ENCODE results near the gene PRX.
"Not testable (repeated sequence)": the region's sequence is repeated elsewhere in the genome, so short reads cannot be mapped to it uniquely, and the experiment has no call there.

Gene PRX

DNA sequence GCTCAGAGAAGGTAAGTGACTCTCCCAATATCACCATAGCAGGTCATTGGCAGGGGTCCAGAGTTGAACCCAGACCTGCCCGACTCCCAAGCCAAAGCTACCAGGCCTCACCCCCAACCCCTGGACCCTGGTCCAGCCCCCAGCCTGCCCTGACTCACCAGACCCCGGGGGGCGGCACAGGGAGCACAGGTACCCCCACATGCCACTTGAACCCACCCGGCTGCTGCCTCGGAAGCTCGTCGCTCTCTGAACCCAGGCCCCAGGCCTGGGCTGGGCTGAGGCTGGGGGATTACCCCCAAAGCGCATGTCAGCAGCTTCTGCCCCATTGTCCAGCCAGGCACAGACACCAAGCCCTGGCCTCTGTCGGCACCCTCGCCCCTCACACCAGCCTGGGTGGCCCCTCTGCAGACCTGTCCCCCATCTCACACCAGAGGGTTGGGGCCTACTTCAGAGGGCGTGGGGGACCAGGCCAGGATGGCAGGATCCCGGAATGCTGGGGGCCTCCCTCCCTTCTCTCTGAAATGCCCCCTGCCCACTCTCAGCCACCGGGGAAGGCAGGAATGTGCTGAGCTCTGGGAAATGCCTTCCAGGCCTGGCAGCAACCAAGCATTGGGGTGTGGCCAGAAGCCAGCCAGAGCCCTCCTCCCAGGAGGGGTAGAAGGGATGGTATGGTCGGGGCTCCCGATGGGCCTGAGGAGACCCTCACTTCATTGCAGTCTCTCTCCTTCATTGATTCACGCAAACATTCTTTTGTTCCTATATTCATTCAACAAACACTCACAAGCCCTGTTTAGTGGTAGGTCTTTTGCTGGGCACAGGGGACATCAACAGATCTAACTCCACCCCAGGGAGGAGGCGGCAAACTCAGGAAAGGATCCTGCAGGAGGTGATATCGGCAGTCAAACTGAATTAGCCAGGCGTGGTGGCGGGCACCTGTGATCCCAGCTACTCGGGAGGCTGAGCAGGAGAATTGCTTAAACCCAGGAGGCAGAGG lies 1.7 kb upstream of the PRX start:
- DNase-seq, result no peak

DNA sequence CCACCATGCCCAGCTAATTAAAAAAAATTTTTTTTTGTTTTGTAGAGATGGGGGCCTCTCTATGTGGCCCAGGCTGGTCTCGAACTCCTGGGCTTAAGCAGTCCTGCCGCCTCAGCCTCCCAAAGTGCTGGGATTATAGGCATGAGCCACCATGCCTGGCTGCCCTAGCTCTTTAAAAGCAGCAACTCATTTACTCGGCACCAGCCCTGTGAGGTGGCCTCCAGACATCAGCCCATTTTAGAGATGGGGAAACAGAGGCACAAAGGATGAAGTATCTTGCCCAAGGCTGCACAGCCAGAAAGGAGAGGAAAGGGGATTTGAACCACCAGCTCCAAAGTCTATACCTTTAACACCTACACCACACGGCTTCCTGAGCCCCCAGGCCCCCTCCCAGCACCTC lies 312 bp downstream of the PRX start:
- DNase-seq, result no peak

DNA sequence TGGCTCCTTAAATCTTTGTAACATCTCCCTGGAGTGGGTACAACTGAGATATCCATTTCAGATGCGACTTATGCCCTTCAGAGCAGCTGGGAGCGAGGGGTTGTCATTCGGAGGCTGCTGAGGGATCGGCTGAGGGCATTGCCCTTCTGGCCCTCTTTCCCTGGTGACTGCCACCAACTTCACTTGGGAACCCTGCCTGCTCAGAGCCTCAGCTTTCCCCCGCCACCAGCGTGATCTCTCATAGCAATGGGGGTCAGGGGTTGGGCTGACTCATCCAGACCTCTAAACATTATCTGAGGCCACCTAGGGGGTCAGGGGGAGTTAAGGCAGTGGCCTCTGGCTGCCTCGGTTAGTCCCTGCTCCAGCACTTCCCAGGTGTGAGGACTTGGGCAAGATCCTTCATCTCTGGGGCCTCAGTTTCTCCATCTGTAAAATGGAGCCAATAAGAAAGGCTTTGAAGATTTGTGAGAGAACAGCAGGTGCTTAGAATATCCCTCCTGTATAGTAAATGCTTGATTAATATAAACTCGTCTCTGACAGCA lies 1.1 kb downstream of the PRX start:
- DNase-seq, result no peak

DNA sequence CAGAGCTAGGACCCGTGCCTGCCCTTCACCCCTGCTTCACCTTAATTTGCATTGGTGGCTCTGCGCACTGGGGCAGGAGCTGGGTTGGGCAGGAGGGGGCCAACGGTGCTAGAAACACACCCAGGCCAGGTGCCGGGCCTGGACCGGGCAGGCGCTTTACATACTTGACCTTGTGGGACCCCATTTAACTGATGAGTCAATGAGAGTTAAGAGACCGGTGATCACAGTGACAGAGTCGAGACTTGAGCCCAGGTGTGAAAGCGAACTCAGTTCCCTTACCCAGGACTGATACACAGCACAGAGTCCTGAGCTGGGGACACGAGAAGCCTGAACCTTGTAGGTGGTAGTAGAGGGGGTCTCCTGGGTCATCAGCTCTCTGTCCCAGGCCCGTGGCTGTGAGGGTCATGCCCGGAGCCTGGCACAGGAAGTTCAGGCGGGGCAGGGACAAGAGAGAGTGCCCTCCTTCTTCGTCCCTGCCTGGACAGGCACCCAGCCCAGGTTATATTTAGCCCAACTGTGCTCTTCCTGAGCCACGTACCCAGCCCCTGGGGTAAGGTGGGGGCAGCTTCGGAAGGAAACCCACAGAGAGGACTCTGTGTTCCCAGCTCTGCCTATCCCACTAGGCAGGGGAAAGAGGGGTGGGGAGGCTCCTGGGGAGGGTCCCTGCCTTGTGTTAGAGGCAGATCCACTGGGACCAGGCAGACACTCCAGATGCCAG lies 1.9 kb downstream of the PRX start:
- no peak for DNase-seq

DNA sequence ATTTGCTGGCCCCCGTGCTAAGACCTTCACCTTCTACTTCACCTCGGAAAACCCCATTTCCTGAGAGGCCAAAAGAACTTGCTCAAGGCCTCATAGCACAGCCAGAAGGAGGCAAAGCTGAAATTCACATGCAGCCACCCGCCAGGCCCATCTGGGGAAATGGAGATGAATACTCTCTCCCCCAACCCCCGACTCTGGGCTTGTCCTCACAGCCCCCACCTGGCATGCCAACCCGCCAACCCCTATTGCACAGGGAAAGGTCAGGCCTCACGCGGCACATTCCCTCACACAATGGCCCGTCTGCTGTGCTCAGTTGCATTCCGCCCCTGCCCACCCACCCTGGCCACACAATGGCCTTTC lies 3.2 kb downstream of the PRX start:
- DNase-seq, result no peak

DNA sequence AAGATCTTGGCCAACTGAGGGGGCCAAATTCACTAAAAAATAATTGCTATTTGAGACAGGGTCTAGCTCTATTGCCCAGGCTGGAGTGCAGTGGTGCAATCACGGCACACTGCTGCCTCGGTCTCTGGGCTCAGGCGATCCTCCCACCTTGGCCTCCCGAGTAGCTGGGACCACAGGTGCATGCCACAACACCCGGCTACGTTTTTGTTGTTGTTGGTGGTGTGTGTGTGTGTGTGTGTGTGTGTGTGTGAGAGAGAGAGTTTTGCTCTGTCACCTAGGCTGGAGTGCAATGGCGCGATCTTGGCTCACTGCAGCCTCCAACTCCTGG lies 4.6 kb downstream of the PRX start:
- not testable (repeated sequence) for DNase-seq

DNA sequence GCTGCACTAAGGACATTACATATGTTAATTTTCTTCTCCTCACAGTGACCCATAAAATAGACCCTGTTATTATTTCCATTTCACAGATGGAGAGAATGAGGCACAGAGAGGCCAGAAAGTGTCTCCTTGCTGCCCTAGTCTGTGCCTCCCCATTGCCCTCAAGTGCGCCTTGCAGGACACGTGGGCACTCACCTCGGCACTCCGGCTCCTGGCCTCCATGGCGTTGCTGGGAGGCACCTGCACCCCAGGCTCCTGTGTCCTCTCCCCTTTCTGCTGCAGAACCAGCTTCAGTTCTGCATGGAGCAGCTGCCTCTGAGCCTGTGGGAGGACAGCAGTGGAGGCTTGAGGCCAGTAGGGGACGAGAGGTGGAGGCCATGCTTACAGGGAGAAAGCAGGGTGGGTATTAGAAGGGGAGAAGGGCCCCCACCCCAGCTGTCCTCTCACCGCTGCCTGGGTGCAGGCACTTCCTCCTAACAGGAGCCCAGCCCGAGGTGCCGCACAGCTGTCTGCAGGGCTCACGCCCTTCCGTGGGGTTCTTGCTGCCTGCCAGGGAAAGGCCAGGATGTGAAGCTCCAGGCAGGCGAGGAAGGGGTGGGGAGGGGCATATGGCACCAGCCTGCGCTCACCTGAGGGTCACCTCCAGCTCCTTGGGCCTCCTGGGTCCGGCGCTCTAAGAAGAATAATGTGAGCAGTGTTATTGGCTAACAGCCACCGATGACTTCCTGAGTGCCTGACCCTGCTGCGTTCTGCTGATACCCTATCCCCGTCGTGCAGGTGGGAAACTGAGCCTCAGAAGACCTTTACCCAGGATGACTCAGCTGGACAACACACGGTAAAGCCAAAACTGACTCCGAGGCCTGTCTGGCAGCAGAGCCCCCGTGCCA lies 5.2 kb downstream of the PRX start:
- no peak for DNase-seq

DNA sequence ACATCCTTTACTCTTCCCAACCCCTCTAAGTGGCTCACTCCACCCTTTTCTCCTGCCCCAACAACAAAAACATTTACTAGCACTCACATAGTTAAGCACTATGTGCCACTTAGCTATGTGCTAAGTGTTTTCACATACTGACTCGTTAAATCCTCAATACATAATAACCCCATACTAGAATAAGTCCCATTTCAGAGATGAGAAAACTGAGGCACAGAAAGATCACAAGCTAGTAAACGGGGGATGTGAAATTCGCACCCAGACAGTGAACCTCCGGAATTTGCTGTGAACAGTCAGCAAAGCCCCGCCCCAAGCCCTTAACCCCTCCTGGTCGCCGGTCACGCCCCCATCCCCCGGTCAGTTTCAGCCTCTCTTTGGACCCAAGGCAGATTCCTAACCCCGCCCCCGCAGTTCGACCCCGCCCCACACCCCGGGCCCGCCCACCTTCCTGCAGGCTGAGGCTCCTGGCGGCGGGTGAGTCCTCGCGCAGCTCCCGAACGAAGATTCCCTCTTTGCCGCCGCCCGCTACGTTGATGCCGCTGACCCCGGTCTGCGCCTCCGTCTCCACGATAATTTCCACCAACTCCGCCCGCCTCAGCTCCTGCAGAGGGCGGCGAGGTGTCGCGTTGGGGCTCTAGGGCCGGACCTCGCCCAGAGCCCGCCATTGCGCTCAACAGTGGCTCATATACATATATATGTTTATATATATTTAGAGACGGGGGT lies 9.8 kb downstream of the PRX start:
- peak; percentile 75 for DNase-seq

DNA sequence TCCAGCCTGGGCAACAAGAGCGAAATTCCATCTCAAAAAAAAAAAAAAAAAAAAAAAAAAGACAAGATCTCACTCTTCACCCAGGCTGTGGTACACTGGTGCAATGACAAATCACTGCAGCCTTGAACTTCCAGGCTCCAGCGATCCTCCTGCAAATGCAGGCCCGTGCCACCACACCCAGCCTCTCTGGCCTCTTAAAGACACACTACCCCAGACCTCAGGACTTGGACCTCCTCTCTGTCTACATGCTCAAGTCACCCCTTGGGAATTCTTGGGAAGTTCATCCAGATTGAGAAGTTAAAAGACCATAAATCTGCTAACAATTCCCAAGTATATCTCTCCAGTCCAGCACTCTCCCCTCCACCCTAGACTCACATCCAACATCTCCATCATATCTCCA lies 12.6 kb downstream of the PRX start:
- DNase-seq, result no peak

DNA sequence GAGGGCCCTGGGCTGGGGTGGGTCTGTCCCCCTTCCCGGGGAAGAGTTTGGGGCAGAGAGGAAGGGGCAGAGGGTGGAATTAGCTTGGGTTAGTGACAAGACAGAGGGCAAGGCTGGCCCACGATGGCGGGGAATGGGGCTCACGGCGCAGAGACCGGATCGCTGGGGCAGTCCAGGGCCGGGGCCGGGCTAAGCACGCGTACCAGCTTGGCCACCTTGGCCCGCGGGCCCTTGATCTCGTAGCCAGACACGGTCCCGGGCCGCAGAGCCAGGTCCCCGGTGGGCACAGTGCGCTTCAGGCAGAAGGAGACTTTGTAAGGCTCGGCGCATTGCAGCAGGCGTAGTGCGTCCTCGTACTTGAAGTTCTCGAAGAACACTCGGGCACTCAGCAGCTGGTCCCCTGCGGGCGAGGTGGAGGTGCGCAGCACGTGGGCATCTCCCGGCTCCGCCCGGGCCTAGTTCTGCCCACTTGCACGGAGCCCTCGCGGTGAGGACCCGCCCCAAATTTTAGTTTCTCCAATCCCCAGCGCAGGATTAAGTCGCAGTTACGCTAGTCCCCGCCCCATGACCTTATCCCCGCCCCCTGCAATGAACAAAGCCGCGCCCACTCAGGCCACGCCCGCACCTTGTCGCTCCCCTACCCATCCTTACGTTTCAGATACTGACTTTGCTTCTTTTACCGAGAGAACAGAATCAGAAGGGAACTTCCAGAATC lies 14.6 kb downstream of the PRX start:
- DNase-seq, result no peak

DNA sequence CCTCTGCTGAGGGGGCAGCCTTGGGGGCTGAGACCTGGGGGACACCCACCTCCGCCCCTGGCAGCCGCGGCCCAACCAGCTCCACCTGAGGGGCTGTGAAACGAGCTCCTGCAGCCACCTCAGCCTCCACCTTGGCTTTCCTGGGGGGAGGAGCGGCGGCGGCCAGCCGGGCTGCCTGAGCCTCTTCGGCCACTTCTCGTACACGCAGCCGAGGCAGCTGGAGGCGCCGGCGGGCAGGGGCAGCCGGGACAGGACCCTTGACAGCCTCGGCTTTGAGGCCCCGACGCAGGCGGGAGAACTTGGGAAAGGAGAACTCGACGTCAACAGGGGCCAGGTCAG lies 15.6 kb downstream of the PRX start:
- no peak for DNase-seq

DNA sequence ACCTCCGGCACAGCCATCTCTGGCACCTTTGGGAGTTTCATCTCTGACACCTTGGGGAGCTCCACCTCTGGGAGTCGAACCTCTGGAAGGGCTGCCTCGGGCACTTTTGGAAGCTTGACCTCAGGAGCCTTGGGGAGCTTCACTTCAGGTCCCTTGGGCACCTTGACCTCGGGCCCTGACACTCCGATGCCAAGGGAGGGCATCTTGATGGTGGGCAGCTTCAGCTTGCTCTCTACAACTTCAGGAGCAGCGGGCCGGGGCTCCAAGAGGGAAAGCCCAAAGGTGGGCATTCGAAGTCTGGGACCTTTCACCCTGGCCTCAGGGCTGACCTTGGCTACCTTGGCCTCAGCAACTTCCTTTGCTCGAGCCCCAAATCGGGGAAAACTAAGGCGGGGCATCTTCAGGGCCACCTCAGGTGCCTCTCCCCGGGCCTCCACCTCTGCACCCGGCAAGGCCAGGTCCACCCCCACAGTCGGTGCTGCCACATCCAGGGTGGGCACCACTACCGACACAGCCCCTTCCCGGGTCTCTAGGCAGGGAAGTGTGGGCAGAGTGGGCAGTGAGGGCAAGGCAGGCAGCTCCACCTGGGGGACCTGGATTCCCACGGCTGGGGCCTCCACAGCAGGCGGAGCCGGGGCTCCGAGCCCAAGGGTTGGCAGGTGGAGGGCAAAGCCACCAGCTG lies 16.2 kb downstream of the PRX start:
- DNase-seq, result no peak

DNA sequence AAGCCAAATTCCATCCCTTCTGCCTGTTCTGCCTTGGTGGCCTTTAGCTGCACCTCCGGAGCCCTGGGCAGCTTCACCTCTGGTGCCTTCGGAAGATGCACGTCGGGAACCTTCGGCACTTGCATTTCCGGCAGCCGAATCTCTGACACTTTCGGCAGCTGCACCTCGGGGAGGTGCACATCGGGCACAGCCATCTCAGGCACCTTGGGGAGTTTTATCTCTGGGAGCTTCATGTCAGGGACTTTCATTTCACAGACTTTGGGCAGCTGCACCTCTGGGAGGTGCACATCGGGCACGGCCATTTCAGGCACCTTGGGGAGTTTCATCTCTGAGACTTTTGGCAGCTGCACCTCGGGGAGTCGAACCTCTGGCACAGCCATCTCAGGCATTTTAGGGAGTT lies 17.2 kb downstream of the PRX start:
- DNase-seq, result no peak

DNA sequence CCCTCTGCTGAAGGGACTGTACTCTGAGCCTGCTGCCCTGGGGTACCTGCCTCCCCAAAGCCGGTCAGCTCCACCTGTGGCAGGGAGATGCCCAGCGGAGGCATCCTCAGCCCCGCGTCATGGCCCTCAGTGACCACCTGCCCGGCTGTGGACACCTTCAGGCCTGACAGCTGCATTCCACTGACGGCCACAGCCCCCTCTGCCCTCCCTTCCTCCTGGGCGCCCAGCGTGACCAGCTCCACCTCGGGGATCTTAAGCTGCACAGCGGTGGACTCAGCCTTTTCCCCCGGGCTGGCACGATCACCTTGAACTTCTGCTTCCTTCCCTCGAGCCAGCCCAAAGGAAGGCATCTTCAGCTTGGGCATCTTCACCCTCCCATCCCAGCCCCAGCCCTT lies 18.4 kb downstream of the PRX start:
- no peak for DNase-seq

DNA sequence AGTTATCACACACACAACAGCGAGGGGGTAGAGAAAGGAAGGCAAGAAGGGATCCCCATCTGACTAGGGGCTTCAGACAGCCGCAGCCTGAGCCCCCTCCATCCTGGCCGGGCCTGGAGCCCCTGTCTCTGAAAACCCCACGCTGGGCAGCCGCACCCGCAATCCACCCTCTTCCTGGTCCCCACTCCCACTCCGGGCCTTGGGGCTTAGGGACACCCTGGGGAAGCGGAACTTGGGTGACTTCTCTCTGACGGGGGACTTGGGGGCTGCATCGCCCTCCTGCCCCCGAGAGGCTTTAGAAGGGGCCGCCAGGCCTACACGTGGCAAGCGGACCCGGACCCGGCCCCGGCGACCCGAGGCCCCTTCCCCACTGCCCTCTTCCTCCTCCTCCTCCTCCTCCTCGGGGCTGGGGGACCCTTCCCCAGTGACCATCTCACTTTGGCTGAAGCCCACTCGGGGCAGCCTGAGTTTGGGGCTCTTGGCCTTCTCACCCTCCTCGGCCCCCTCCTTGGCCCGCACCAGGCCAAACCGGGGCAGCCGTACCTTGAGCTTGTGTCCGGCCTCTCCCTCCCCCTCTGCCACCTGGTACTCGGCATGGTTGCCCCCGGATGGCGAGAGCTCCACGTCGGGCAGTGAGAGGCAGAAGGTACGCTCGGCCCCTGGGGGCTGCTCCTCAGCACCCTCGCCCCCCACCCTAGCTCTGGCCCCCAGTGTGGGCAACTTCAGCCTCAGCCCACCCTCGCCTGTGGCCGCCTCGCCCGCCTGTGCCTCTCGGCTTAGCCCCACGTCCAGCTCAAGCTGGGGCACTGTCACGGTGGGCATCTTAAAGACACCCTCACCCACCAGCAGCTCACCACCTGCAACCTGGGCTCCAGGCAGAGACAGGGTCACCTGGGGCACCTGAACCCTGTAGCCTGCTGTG lies 19.0 kb downstream of the PRX start:
- no peak for DNase-seq

DNA sequence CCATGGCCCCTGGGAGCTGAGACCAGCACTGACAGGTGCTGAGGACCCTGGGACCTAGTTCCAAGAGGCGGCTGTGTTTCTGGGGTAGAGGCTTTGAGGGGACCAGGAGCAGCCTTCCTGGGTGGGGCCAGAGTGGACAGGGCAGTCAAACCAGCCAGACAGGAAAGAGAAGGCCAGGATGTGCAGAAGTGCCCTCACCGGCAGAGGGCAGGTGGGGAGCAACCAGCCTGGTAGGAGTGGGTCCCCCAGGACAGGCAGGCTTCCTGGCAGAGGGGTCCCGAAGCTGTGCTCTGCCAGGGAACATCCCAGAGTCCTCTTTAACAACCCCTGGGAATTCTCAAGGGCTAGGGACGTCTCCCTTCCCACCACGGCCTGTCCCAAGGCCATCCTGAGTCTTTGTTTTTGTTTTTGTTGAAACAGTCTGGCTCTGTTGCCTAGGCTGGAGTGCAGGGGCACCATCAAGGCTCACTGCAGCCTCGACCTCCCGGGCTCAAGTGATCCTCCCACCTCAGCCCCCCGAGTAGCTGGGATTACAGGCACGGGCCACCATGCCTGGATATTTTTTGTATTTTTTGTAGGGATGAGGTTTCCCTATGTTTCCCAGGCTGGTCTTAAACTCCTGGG lies 20.2 kb downstream of the PRX start:
- no peak for DNase-seq

DNA sequence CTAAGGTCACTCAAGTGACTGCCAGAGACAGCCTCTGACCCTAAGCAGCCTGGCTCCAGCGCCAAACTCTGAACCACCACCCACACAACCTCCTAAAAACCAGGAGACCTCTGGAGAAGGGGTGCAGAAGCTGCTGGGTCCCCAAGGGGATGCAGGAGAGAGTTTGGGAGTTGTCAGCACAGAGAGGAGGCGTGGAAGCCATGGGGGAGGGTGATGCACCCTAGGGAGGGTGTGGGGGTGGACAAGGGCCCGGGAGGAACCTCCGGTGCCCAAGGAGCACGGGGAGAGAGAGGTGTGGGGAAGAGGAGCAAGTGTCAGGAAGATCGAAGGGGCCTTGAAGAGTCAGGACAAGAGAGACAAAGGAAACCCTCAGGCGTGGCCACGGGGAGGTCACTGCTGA lies 21.1 kb downstream of the PRX start:
- no peak for DNase-seq

DNA sequence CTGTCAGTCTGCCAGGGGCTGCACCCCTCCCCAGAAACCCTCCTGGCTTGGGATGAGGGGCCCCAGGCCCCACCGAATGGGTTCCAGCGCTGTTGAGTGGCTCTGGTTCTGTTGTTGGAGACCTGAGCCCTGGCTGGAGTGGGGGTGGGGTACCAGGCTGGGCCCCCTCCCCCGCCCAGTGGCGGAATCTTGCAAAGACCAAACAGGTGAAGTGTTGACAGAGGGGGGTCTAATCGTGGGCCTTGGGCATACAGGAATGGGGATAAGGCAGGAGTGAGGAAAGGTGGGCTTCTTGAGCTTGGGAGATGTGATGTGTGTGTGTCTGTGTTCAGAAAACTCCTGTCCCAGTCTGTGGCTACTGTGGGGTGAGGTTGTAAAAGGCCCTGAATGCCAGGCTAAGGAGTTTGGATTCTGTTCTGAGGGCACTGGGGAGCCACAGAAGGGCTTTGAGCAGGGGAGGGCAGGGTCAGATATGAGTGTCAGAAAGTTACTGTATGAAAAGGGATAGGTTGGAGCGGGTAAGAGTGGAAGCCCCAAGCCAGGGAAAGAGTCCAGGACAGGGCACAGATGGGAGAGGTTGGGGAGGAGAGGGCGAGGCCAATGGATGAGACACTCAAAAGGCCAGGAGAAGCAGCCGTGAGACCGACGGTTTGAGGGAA lies 23.0 kb downstream of the PRX start, which contains the start of gene HIPK4:
TSS of gene HIPK4 (minus strand) at position 98 of the 659 bp plus-strand sequence. CDS start 279 bp downstream, outside the sequence.
- DNase-seq, result no peak

Data from NCI-H226 (cell line).